ENCODE results near the gene LRRC49.
"Not testable (repeated sequence)": the region's sequence is repeated elsewhere in the genome, so short reads cannot be mapped to it uniquely, and the experiment has no call there.

The LRRC49 gene

GRCh38 chr15:70867911-70868467 lies 24.6 kb upstream of the LRRC49 start:
- TF ChIP-seq CTCF (IDR thresholded peaks at IDR 0.05; ENCODE audit: low read depth, low read length) (no peak), EZH2phosphoT487 (IDR thresholded peaks at IDR 0.05; ENCODE audit: low read depth) (no peak)
- no peak overlapping the region for H3K4me3 ChIP-seq (ENCODE audit: low read length)
- H2AFZ ChIP-seq (ENCODE audit: low read depth, low read length), result no peak overlapping the region
- H3K4me2 ChIP-seq (ENCODE audit: low read length), result no peak overlapping the region
- H3K4me1 ChIP-seq (ENCODE audit: low read length), result no peaks in the 10 kb centered on the region
- H3K27ac ChIP-seq (ENCODE audit: low read length), result no peak overlapping the region
- no peaks in the 10 kb centered on the region for H3K9me3 ChIP-seq (ENCODE audit: insufficient read depth, low read length)
- H3K36me3 ChIP-seq (replicated peaks; ENCODE audit: low read depth, low read length), result no peaks in the 10 kb centered on the region
- H3K9ac ChIP-seq (ENCODE audit: low read length), result no peak overlapping the region
- no peaks in the 10 kb centered on the region for H4K20me1 ChIP-seq (ENCODE audit: insufficient read depth, low read length)
- no peaks in the 10 kb centered on the region for H3K27me3 ChIP-seq (ENCODE audit: low read depth, low read length)
- H3K79me2 ChIP-seq (ENCODE audit: low read length), result no peaks in the 10 kb centered on the region

GRCh38 chr15:70869346-70869745 lies 23.3 kb upstream of the LRRC49 start:
- no peak overlapping the region for H3K27ac ChIP-seq (ENCODE audit: low read length)
- H3K4me2 ChIP-seq (ENCODE audit: low read length), result no peak overlapping the region
- no peak overlapping the region for H3K4me3 ChIP-seq (ENCODE audit: low read length)
- no peaks in the 10 kb centered on the region for H4K20me1 ChIP-seq (ENCODE audit: insufficient read depth, low read length)
- H3K9ac ChIP-seq (ENCODE audit: low read length), result no peak overlapping the region
- no peaks in the 10 kb centered on the region for H3K36me3 ChIP-seq (replicated peaks; ENCODE audit: low read depth, low read length)
- no peaks in the 10 kb centered on the region for H3K27me3 ChIP-seq (ENCODE audit: low read depth, low read length)
- H3K4me1 ChIP-seq (ENCODE audit: low read length), result no peaks in the 10 kb centered on the region
- no peaks in the 10 kb centered on the region for H3K79me2 ChIP-seq (ENCODE audit: low read length)
- no peak for TF ChIP-seq CTCF (IDR thresholded peaks at IDR 0.05; ENCODE audit: low read depth, low read length)
- no peak for TF ChIP-seq EZH2phosphoT487 (IDR thresholded peaks at IDR 0.05; ENCODE audit: low read depth)
- H3K9me3 ChIP-seq (ENCODE audit: insufficient read depth, low read length), result no peaks in the 10 kb centered on the region
- no peak overlapping the region for H2AFZ ChIP-seq (ENCODE audit: low read depth, low read length)

- H3K4me3 ChIP-seq (ENCODE audit: low read length), result no peak overlapping the region
- no peaks in the 10 kb centered on the region for H3K9me3 ChIP-seq (ENCODE audit: insufficient read depth, low read length)
- H3K27ac ChIP-seq (ENCODE audit: low read length), result no peak overlapping the region
- no peak overlapping the region for H3K4me2 ChIP-seq (ENCODE audit: low read length)
- no peaks in the 10 kb centered on the region for H3K27me3 ChIP-seq (ENCODE audit: low read depth, low read length)
- H3K9ac ChIP-seq (ENCODE audit: low read length), result no peak overlapping the region
- no peaks in the 10 kb centered on the region for H3K4me1 ChIP-seq (ENCODE audit: low read length)
- H4K20me1 ChIP-seq (ENCODE audit: insufficient read depth, low read length), result no peaks in the 10 kb centered on the region
- no peak overlapping the region for H2AFZ ChIP-seq (ENCODE audit: low read depth, low read length)
- TF ChIP-seq CTCF (IDR thresholded peaks at IDR 0.05; ENCODE audit: low read depth, low read length) (no peak), EZH2phosphoT487 (IDR thresholded peaks at IDR 0.05; ENCODE audit: low read depth) (no peak)
- H3K36me3 ChIP-seq (replicated peaks; ENCODE audit: low read depth, low read length), result no peaks in the 10 kb centered on the region
- H3K79me2 ChIP-seq (ENCODE audit: low read length), result no peaks in the 10 kb centered on the region
Observed at GRCh38 chr15:70870051-70870450, 22.6 kb upstream of the LRRC49 start.

- H3K4me1 ChIP-seq (ENCODE audit: low read length), result peaks cover 13% of the 10 kb centered on the region
- H3K27me3 ChIP-seq (ENCODE audit: low read depth, low read length); H3K9ac ChIP-seq (ENCODE audit: low read length); H3K79me2 ChIP-seq (ENCODE audit: low read length); H3K9me3 ChIP-seq (ENCODE audit: insufficient read depth, low read length); H2AFZ ChIP-seq (ENCODE audit: low read depth, low read length); H3K4me3 ChIP-seq (ENCODE audit: low read length); H3K4me2 ChIP-seq (ENCODE audit: low read length); H3K36me3 ChIP-seq (replicated peaks; ENCODE audit: low read depth, low read length); H3K27ac ChIP-seq (ENCODE audit: low read length); H4K20me1 ChIP-seq (ENCODE audit: insufficient read depth, low read length): not testable (repeated sequence)
Observed at GRCh38 chr15:70871490-70871889, 21.1 kb upstream of the LRRC49 start.
